HepG2 (cell line): ENCODE results near the gene NES. TPM values are rescaled to one million over a fixed set of nuclear protein-coding genes. Genes with fewer than 3 reads are reported as not detected.

ENCODE experiments used
- ATAC-seq: fragments of 200-7000 bp; cut with Tn5 transposase; 3 replicates; pipeline ENCODE4 v1.9.1; 2020; ENCODE audit warnings: mild to moderate bottlenecking, moderate library complexity
- BruUV-seq: library from RNA; stranded (reverse); fragments of 400-500 nt; replicated peaks from 2 replicates; lab custom pipeline; 2021; lab: Mats Ljungman, UMichigan
- CTCF ChIA-PET: fragments of 300-600 bp; formaldehyde crosslinking; extraction: SDS; loops from one replicate; lab custom pipeline; 2021; ENCODE audit warnings: low total read pairs, inconsistent platforms, low intra/inter-chr PET ratio; lab: Yijun Ruan, JAX
- POLR2A ChIA-PET: fragments of 350-600 bp; sonication (Branson Sonifier 250); formaldehyde crosslinking; loops from one replicate; lab custom pipeline; 2020; ENCODE audit warnings: antibody characterized with exemption, inconsistent platforms; lab: Yijun Ruan, JAX
- DNase-seq: peaks from one replicate; pipeline ENCODE4 v3.0.0-alpha.2; 2015; ENCODE audit warnings: low spot score
- FAIRE-seq: peaks from 3 replicates; lab custom pipeline; 2011; peaks lifted over from hg19 to GRCh38; lab: Jason Lieb, UNC
- H2AFZ ChIP-seq: one replicate; pipeline ENCODE4 v1.6.1; 2011; ENCODE audit warnings: low read length, inconsistent platforms
- H3K27ac ChIP-seq: fragments of 300-600 bp; 3 replicates; pipeline ENCODE4 v1.8.0; 2011; ENCODE audit warnings: mixed run types, mild to moderate bottlenecking, mixed read lengths, low read length, inconsistent platforms; ENCODE audit not compliant: insufficient read depth; ENCODE audit errors: extremely low read length
- H3K27me3 ChIP-seq, 2 experiments: fragments of 200-600 bp in 1 of 2; 2 replicates in 1 of 2; 3 replicates in 1 of 2; pipeline versions ENCODE4 v1.6.0 to v1.8.0; 2011; ENCODE audit warnings: low read length in 2 of 2, mild to moderate bottlenecking in 2 of 2, moderate library complexity in 2 of 2, inconsistent platforms in 1 of 2; ENCODE audit not compliant: insufficient read depth in 2 of 2, control insufficient read depth in 1 of 2
- H3K36me3 ChIP-seq, 2 experiments: fragments of 200-600 bp in 1 of 2; replicated peaks in 1 of 2; 2 replicates in 1 of 2; 3 replicates in 1 of 2; pipeline versions ENCODE4 v1.5.1 to v1.8.0; 2011; ENCODE audit warnings: low read length in 2 of 2, inconsistent platforms in 1 of 2; ENCODE audit not compliant: insufficient read depth in 2 of 2, control insufficient read depth in 1 of 2
- H3K4me1 ChIP-seq: 2 replicates; pipeline ENCODE4 v1.5.1; 2012; ENCODE audit warnings: low read length, inconsistent platforms; ENCODE audit not compliant: insufficient read depth
- H3K4me2 ChIP-seq: 2 replicates; pipeline ENCODE4 v1.6.0; 2011; ENCODE audit warnings: low read depth, low read length, inconsistent platforms
- H3K4me3 ChIP-seq, 3 experiments: fragments of 200-600 bp in 1 of 3; sonication (generic), shearing (Covaris generic) in 1 of 3; replicated peaks in 1 of 3; 2 replicates each; pipeline ENCODE4 v1.5.1; 2011 to 2016; ENCODE audit warnings: low read length in 3 of 3, inconsistent platforms in 2 of 3, low read depth in 2 of 3, mild to moderate bottlenecking in 2 of 3, control low read depth in 1 of 3, mixed read lengths in 1 of 3; ENCODE audit not compliant: insufficient read depth in 1 of 3
- H3K79me2 ChIP-seq: one replicate; pipeline ENCODE4 v1.6.1; 2011; ENCODE audit warnings: low read length, inconsistent platforms; ENCODE audit not compliant: insufficient read depth
- H3K9ac ChIP-seq: 2 replicates; pipeline ENCODE4 v1.6.0; 2011; ENCODE audit warnings: mild to moderate bottlenecking, low read depth, low read length, inconsistent platforms; ENCODE audit not compliant: insufficient read depth
- H3K9me3 ChIP-seq: 2 replicates; pipeline ENCODE4 v1.5.1; 2012; ENCODE audit warnings: mild to moderate bottlenecking, low read length
- H4K20me1 ChIP-seq: 2 replicates; pipeline ENCODE4 v1.6.0; 2011; ENCODE audit warnings: inconsistent platforms, mild to moderate bottlenecking, low read length, moderate library complexity; ENCODE audit not compliant: insufficient read depth
- BCL6 ChIP-seq: IDR thresholded peaks from 2 replicates; pipeline ENCODE4 v1.6.1; 2016; ENCODE audit warnings: missing genetic modification reagents, missing compliant biosample characterization
- MIXL1 ChIP-seq: IDR thresholded peaks from 2 replicates; pipeline ENCODE4 v1.6.1; 2016
- MTA3 ChIP-seq: sonication (generic); formaldehyde crosslinking; IDR thresholded peaks from 2 replicates; pipeline ENCODE4 v1.4.0; 2020; ENCODE audit warnings: missing genetic modification reagents
- PLRG1 ChIP-seq: fragments of 450-650 bp; conservative IDR thresholded peaks from 2 replicates; pipeline ENCODE4 v1.6.1; 2016
- SAFB2 ChIP-seq: sonication (generic); formaldehyde crosslinking; IDR thresholded peaks from 2 replicates; pipeline ENCODE4 v1.5.1; 2020; ENCODE audit warnings: missing genetic modification reagents, low read depth, mild to moderate bottlenecking, borderline replicate concordance
- TAF15 ChIP-seq: fragments of 200-400 bp; formaldehyde crosslinking; IDR thresholded peaks from one replicate; pipeline ENCODE4 v1.6.1; 2018; ENCODE audit warnings: mild to moderate bottlenecking, low read depth, low read length; ENCODE audit not compliant: poor library complexity, severe bottlenecking
- WGBS: methylation state at CpG from one replicate; pipeline ENCODE4 v1.1.6; 2017; ENCODE audit warnings: low lambda C conversion rate; 5-methylcytosine and 5-hydroxymethylcytosine counted together
- in situ Hi-C: cut with HindIII; loops from 2 replicates; pipeline ENCODE4 v1.10.0; 2017; ENCODE audit warnings: low pct_unique_long_range_greater_than_20kb; ENCODE audit not compliant: extremely low pct_ligation_motif_present
- intact Hi-C: fragments of 100-400 bp; cut with micrococcal nuclease; formaldehyde crosslinking; loops from one replicate; pipeline ENCODE4 v1.10.0; 2022; ENCODE audit not compliant: unreplicated experiment
- polyA plus RNA-seq, 8 experiments: library from polyadenylated mRNA; depleted of rRNA in 3 of 8; stranded (reverse) in 7 of 8; unstranded in 1 of 8; fragments of >200 nt; fragmentation: Illumina TruSeq in 4 of 8; extraction: Trizol in 4 of 8; gene quantifications; 2 replicates each; pipeline versions ENCODE4 v1.2.1 to v1.2.3, GENCODE V29; 2011 to 2016; ENCODE audit warnings: low read depth in 4 of 8, missing spikeins in 1 of 8, mixed read lengths in 1 of 8; ENCODE audit not compliant: insufficient read depth in 1 of 8
- total RNA-seq, 5 experiments: library from RNA; depleted of rRNA; stranded (reverse); fragments of >200 nt; fragmentation: Illumina TruSeq; extraction: Trizol; gene quantifications; 2 replicates each; pipeline ENCODE4 v1.2.3, GENCODE V29; 2016; ENCODE audit warnings: low read depth in 1 of 5
- TF ChIP-seq, protein P1 (sequence below): IDR thresholded peaks from 2 replicates; pipeline ENCODE4 v1.6.1; 2016
- TF ChIP-seq, protein P2 (sequence below): sonication (generic); formaldehyde crosslinking; IDR thresholded peaks from 2 replicates; pipeline ENCODE4 v1.9.0; 2021; ENCODE audit warnings: missing genetic modification reagents, borderline replicate concordance

The NES gene
- total and polyA plus RNA-seq, 2 of the 13 experiments (the other 11 are each of a cell fraction or from before 2014, with no cell fraction given): 1.7 to 16.6 TPM

DNA sequence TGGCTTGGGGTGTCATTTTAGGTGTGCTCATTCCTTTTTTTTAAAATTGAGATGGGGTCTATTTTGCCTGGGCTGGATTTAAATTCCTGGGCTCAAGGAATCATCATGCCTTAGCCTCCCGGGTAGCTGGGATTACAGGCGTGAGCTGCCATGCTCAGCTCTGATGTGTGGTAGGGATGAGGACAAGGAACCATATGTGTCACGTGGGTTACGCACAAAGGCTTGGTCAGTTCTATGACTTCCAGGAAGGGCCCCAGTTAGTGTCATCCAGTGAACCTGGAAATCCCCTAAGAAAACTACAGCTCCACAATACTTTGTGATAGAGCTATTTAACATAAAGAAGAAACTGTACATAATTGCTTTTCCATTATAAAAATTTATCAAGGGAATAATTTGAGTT, 44.3 kb upstream of the NES start:
- DNase-seq (no peak), ATAC-seq (no peak), FAIRE-seq (no peak)
- intact Hi-C loops: loop anchor here (10.0 kb wide), 1 partner anchor 57 kb away; no protein-coding TSS in a partner anchor
- no peak overlapping the region for H3K27ac ChIP-seq
- H3K4me3 ChIP-seq: no peak overlapping the region
- ChIA-PET CTCF (no interaction called here), POLR2A (interaction anchor here (0.9 kb wide), 1 partner anchor 15 kb away, joined by 3 read pairs; no protein-coding TSS in a partner anchor)
- no peak overlapping the region for H3K9ac ChIP-seq
- in situ Hi-C loops: no loop called here
- WGBS: 100% methylated on average over 4 of the region's 4 CpGs
- H3K4me2 ChIP-seq: no peak overlapping the region
- no peaks in the 10 kb centered on the region for H3K27me3 ChIP-seq
- no peaks in the 10 kb centered on the region for H3K9me3 ChIP-seq
- no TSS peak for BruUV-seq
- peaks cover 30% of the 10 kb centered on the region for H3K79me2 ChIP-seq
- no peak overlapping the region for H2AFZ ChIP-seq
- peaks cover 25% of the 10 kb centered on the region for H3K4me1 ChIP-seq
- H3K36me3 ChIP-seq: peaks cover 14 to 35% of the 10 kb centered on the region in 2 experiments
- TF ChIP-seq, protein P1, sequence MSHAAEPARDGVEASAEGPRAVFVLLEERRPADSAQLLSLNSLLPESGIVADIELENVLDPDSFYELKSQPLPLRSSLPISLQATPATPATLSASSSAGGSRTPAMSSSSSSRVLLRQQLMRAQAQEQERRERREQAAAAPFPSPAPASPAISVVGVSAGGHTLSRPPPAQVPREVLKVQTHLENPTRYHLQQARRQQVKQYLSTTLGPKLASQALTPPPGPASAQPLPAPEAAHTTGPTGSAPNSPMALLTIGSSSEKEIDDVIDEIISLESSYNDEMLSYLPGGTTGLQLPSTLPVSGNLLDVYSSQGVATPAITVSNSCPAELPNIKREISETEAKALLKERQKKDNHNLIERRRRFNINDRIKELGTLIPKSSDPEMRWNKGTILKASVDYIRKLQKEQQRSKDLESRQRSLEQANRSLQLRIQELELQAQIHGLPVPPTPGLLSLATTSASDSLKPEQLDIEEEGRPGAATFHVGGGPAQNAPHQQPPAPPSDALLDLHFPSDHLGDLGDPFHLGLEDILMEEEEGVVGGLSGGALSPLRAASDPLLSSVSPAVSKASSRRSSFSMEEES (CRISPR knock-in tag): no peak
- TF ChIP-seq SAFB2: no peak
- no peak for TF ChIP-seq PLRG1
- peaks cover 17% of the 10 kb centered on the region for H4K20me1 ChIP-seq

DNA sequence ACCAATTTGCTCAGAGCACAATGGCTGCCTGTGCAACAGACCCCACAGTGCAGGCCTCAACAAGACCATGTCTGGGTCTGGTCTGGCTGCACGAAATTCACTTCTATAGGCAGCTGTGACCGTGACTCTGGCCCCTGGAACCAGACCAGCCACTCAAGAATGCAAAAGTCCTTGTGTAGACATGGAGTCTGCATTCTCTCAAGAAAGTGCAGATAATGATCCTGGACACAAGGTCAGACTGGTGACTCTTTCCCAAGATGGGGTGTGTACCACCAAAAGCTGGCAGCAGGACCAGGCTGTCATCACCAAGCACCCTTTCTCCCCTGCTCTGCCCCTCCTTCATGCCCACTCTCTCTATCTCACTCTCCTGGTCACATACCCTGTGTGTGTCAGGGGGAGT, 43.9 kb upstream of the NES start:
- no peak overlapping the region for H3K27ac ChIP-seq
- H2AFZ ChIP-seq: no peak overlapping the region
- TF ChIP-seq MIXL1 (CRISPR knock-in tag) (no peak), MTA3 (CRISPR knock-in tag) (no peak), BCL6 (no peak), TAF15 (no peak)
- TF ChIP-seq, protein P2, sequence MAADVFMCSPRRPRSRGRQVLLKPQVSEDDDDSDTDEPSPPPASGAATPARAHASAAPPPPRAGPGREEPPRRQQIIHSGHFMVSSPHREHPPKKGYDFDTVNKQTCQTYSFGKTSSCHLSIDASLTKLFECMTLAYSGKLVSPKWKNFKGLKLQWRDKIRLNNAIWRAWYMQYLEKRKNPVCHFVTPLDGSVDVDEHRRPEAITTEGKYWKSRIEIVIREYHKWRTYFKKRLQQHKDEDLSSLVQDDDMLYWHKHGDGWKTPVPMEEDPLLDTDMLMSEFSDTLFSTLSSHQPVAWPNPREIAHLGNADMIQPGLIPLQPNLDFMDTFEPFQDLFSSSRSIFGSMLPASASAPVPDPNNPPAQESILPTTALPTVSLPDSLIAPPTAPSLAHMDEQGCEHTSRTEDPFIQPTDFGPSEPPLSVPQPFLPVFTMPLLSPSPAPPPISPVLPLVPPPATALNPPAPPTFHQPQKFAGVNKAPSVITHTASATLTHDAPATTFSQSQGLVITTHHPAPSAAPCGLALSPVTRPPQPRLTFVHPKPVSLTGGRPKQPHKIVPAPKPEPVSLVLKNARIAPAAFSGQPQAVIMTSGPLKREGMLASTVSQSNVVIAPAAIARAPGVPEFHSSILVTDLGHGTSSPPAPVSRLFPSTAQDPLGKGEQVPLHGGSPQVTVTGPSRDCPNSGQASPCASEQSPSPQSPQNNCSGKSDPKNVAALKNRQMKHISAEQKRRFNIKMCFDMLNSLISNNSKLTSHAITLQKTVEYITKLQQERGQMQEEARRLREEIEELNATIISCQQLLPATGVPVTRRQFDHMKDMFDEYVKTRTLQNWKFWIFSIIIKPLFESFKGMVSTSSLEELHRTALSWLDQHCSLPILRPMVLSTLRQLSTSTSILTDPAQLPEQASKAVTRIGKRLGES (CRISPR knock-in tag): no peak
- intact Hi-C loops: loop anchor here (10.0 kb wide), 1 partner anchor 56 kb away; no protein-coding TSS in a partner anchor
- FAIRE-seq: no peak
- H3K4me1 ChIP-seq: peaks cover 21% of the 10 kb centered on the region
- H3K36me3 ChIP-seq: peaks cover 14 to 35% of the 10 kb centered on the region in 2 experiments
- ChIA-PET POLR2A (interaction anchor here (0.9 kb wide), 1 partner anchor 15 kb away, joined by 3 read pairs; no protein-coding TSS in a partner anchor), CTCF (no interaction called here)
- H4K20me1 ChIP-seq: peaks cover 13% of the 10 kb centered on the region
- in situ Hi-C loops: no loop called here
- H3K79me2 ChIP-seq: peaks cover 26% of the 10 kb centered on the region
- no TSS peak for BruUV-seq
- no peak overlapping the region for H3K9ac ChIP-seq
- no peaks in the 10 kb centered on the region for H3K27me3 ChIP-seq
- no peaks in the 10 kb centered on the region for H3K9me3 ChIP-seq
- ATAC-seq: no peak
- H3K4me3 ChIP-seq: no peak overlapping the region
- 100% methylated on average over 1 of the region's 2 CpGs for WGBS
- no peak overlapping the region for H3K4me2 ChIP-seq
- no peak for DNase-seq
